Activated CD8-positive, alpha-beta memory T cell treated with anti-CD3 and anti-CD28 coated beads for 1 hour (primary cell): ENCODE results near the gene HIF1A.
"Not testable (repeated sequence)": the region's sequence is repeated elsewhere in the genome, so short reads cannot be mapped to it uniquely, and the experiment has no call there.

ENCODE experiments used
- DNase-seq, 2 donors: peaks; one replicate each; pipeline ENCODE4 v3.0.0-alpha.2; 2020; ENCODE audit warnings: low read depth in 1 of 2; ENCODE audit errors: extremely low read depth in 1 of 2

The HIF1A gene

GRCh38 chr14:61694830-61695694 lies at the start of gene HIF1A:
Gene HIF1A (plus strand): TSS chr14:61695513. CDS start chr14:61695805, 292 bp downstream.
- peak; percentile 87 to 92 for DNase-seq

GRCh38 chr14:61646366-61647116 lies 48.8 kb upstream of the HIF1A start:
- no peak for DNase-seq

- DNase-seq: no peak
These were observed 47.6 kb upstream of the HIF1A start for GRCh38 chr14:61647704-61648103.

- no peak for DNase-seq
These were observed 46.9 kb upstream of the HIF1A start for GRCh38 chr14:61648377-61648776.

- DNase-seq: no peak
These were observed 46.0 kb upstream of the HIF1A start for GRCh38 chr14:61649283-61649682.

GRCh38 chr14:61651355-61651754 lies 44.0 kb upstream of the HIF1A start:
- no peak for DNase-seq

GRCh38 chr14:61652526-61653262 lies 42.6 kb upstream of the HIF1A start:
- no peak for DNase-seq

GRCh38 chr14:61653507-61653906 lies 41.8 kb upstream of the HIF1A start:
- DNase-seq: no peak

GRCh38 chr14:61654026-61654425 lies 41.3 kb upstream of the HIF1A start:
- no peak for DNase-seq

GRCh38 chr14:61655777-61656176 lies 39.5 kb upstream of the HIF1A start:
- DNase-seq: no peak

- no peak for DNase-seq
These were observed 39.0 kb upstream of the HIF1A start for GRCh38 chr14:61656341-61656740.

GRCh38 chr14:61658111-61658510 lies 37.2 kb upstream of the HIF1A start:
- DNase-seq: not testable (repeated sequence)

GRCh38 chr14:61659582-61659981 lies 35.7 kb upstream of the HIF1A start:
- DNase-seq: no peak

GRCh38 chr14:61661471-61662400 lies 33.6 kb upstream of the HIF1A start:
- DNase-seq: no peak

GRCh38 chr14:61662437-61663311 lies 32.6 kb upstream of the HIF1A start:
- DNase-seq: no peak

GRCh38 chr14:61663312-61663979 lies 31.9 kb upstream of the HIF1A start:
- no peak for DNase-seq

- no peak for DNase-seq
These were observed 27.0 kb upstream of the HIF1A start for GRCh38 chr14:61668282-61668681.

- no peak for DNase-seq
These were observed 24.7 kb upstream of the HIF1A start for GRCh38 chr14:61670576-61670975.

- no peak for DNase-seq
These were observed 24.2 kb upstream of the HIF1A start for GRCh38 chr14:61671082-61671481.
